K562 (cell line): ENCODE results near the gene SCN2B. TPM values are rescaled to one million over a fixed set of nuclear protein-coding genes. Genes with fewer than 3 reads are reported as not detected.

Source experiments
- ATAC-seq: fragments of 200-7000 bp; cut with Tn5 transposase; 3 replicates; pipeline ENCODE4 v1.9.1; 2020; ENCODE audit warnings: moderate library complexity
- BruUV-seq: library from RNA; stranded (reverse); fragments of 400-500 nt; replicated peaks from 2 replicates; lab custom pipeline; 2021; lab: Mats Ljungman, UMichigan
- CTCF ChIA-PET: fragments of 300-600 bp; formaldehyde crosslinking; extraction: SDS; loops from one replicate; lab custom pipeline; 2021; ENCODE audit warnings: low intra/inter-chr PET ratio; lab: Yijun Ruan, JAX
- POLR2A ChIA-PET: fragments of 300-600, 350-650 bp; sonication (Branson Sonifier 250); formaldehyde crosslinking; extraction: SDS; loops from one replicate; lab custom pipeline; 2021; ENCODE audit warnings: antibody characterized with exemption, inconsistent platforms; lab: Yijun Ruan, JAX
- DNase-seq, 4 experiments: peaks; one replicate each; pipeline versions ENCODE4 v3.0.0 to v3.0.0-alpha.2; 2011 to 2018; ENCODE audit warnings: low spot score in 3 of 4, mixed read lengths in 3 of 4; ENCODE audit errors: extremely low read depth in 1 of 4
- FAIRE-seq: peaks from 2 replicates; lab custom pipeline; 2011; peaks lifted over from hg19 to GRCh38; lab: Jason Lieb, UNC
- H2AFZ ChIP-seq: 2 replicates; pipeline ENCODE4 v1.6.0; 2011; ENCODE audit warnings: low read depth, low read length, control low read depth, inconsistent platforms
- H3K27ac ChIP-seq: fragments of 200-600 bp; 3 replicates; pipeline ENCODE4 v1.8.0; 2011; ENCODE audit warnings: low read depth, mild to moderate bottlenecking, control low read depth, inconsistent platforms, low read length, moderate library complexity, mixed read lengths; ENCODE audit errors: extremely low read depth
- H3K27me3 ChIP-seq, 2 experiments: fragments of 300-600 bp in 1 of 2; 2 replicates in 1 of 2; 3 replicates in 1 of 2; pipeline versions ENCODE4 v1.6.0 to v1.8.0; 2011; ENCODE audit warnings: inconsistent platforms in 2 of 2, low read length in 2 of 2, mild to moderate bottlenecking in 1 of 2, mixed read lengths in 1 of 2, moderate library complexity in 1 of 2; ENCODE audit not compliant: control insufficient read depth in 2 of 2, insufficient read depth in 2 of 2
- H3K36me3 ChIP-seq: fragments of 300-600 bp; 3 replicates; pipeline ENCODE4 v1.8.0; 2011; ENCODE audit warnings: mild to moderate bottlenecking, low read length, inconsistent platforms; ENCODE audit not compliant: control insufficient read depth, insufficient read depth
- H3K4me1 ChIP-seq, 2 experiments: fragments of 200-600 bp in 1 of 2; replicated peaks in 1 of 2; 2 replicates in 1 of 2; 3 replicates in 1 of 2; pipeline versions ENCODE4 v1.5.1 to v1.8.0; 2011; ENCODE audit warnings: inconsistent platforms in 2 of 2, low read length in 2 of 2, mild to moderate bottlenecking in 1 of 2, mixed read lengths in 1 of 2, moderate library complexity in 1 of 2; ENCODE audit not compliant: control insufficient read depth in 2 of 2, insufficient read depth in 2 of 2
- H3K4me2 ChIP-seq: 2 replicates; pipeline ENCODE4 v1.6.1; 2011; ENCODE audit warnings: low read length, control low read depth, inconsistent platforms, mixed read lengths; ENCODE audit not compliant: insufficient read depth
- H3K4me3 ChIP-seq: fragments of 200-600 bp; sonication (generic), shearing (Covaris generic); 2 replicates; pipeline ENCODE4 v1.5.1; 2016; ENCODE audit warnings: control low read depth, inconsistent platforms
- H3K79me2 ChIP-seq: fragments of 200-600 bp; 3 replicates; pipeline ENCODE4 v1.8.0; 2011; ENCODE audit warnings: low read length, inconsistent platforms; ENCODE audit not compliant: control insufficient read depth, insufficient read depth
- H3K9ac ChIP-seq, 2 experiments: 2 replicates each; pipeline versions ENCODE4 v1.6.0 to v1.6.1; 2011; ENCODE audit warnings: low read depth in 2 of 2, low read length in 2 of 2, control low read depth in 1 of 2, inconsistent platforms in 1 of 2, mild to moderate bottlenecking in 1 of 2, mixed read lengths in 1 of 2; ENCODE audit not compliant: insufficient read depth in 1 of 2
- H3K9me1 ChIP-seq: one replicate; pipeline ENCODE4 v1.6.0; 2011; ENCODE audit warnings: inconsistent platforms, mild to moderate bottlenecking, low read length, moderate library complexity; ENCODE audit not compliant: control insufficient read depth, insufficient read depth
- H3K9me3 ChIP-seq: replicated peaks from 2 replicates; pipeline ENCODE4 v1.5.1; 2011; ENCODE audit warnings: low read depth, low read length, inconsistent platforms; ENCODE audit not compliant: control insufficient read depth, insufficient read depth
- H4K20me1 ChIP-seq: replicated peaks from 2 replicates; pipeline ENCODE4 v1.6.1; 2011; ENCODE audit warnings: low read length, inconsistent platforms, mixed read lengths; ENCODE audit not compliant: control insufficient read depth, insufficient read depth
- BRD9 ChIP-seq: fragments of 450-650 bp; IDR thresholded peaks from 2 replicates; pipeline ENCODE4 v1.6.1; 2018; ENCODE audit warnings: low read depth; ENCODE audit not compliant: partially characterized antibody
- WGBS: fragments of 100-300 bp; shearing (Covaris generic); methylation state at CpG from one replicate; pipeline ENCODE4 v1.1.6; 2016; ENCODE audit warnings: low coverage, mixed read lengths; ENCODE audit not compliant: insufficient coverage; ENCODE audit errors: missing lambda C conversion rate; 5-methylcytosine and 5-hydroxymethylcytosine counted together
- in situ Hi-C: fragments of 300-500 bp; cut with MboI; formaldehyde crosslinking; loops from 4 replicates; pipeline ENCODE4 v1.15.0; 2018; ENCODE audit warnings: inconsistent platforms, mixed read lengths
- intact Hi-C: fragments of 100-400 bp; cut with micrococcal nuclease; formaldehyde crosslinking; loops from 2 replicates; pipeline ENCODE4 v1.14.2; 2022
- polyA plus RNA-seq, 8 experiments: library from polyadenylated mRNA; depleted of rRNA in 4 of 8; stranded (reverse) in 5 of 8; unstranded in 3 of 8; fragments of >200 nt; fragmentation: Nextera tagmentation in 2 of 8; fragmentation: Illumina TruSeq in 1 of 8; extraction: Ambion mirVana in 2 of 8; extraction: Trizol in 1 of 8; gene quantifications; 2 replicates each; pipeline versions ENCODE4 v1.2.1 to v1.2.3, GENCODE V29; 2011 to 2014; ENCODE audit warnings: inconsistent platforms in 1 of 8, missing spikeins in 1 of 8
- total RNA-seq, 7 experiments: library from RNA; depleted of rRNA in 6 of 7; stranded (reverse); fragments of >200 nt in 6 of 7; fragmentation: Illumina TruSeq in 2 of 7; extraction: Trizol in 2 of 7; gene quantifications; 2 replicates each; pipeline versions ENCODE4 v1.2.1 to v1.2.3, GENCODE V29; 2011 to 2021; ENCODE audit warnings: low replicate concordance in 1 of 7
- TF ChIP-seq, protein P1 (sequence below): sonication (generic); formaldehyde crosslinking; IDR thresholded peaks from 2 replicates; pipeline ENCODE4 v1.8.1; 2022; ENCODE audit warnings: missing genetic modification reagents

The SCN2B gene
- total and polyA plus RNA-seq, 9 of the 15 experiments (the other 6 are each of a cell fraction or from before 2014, with no cell fraction given), result not detected

DNA sequence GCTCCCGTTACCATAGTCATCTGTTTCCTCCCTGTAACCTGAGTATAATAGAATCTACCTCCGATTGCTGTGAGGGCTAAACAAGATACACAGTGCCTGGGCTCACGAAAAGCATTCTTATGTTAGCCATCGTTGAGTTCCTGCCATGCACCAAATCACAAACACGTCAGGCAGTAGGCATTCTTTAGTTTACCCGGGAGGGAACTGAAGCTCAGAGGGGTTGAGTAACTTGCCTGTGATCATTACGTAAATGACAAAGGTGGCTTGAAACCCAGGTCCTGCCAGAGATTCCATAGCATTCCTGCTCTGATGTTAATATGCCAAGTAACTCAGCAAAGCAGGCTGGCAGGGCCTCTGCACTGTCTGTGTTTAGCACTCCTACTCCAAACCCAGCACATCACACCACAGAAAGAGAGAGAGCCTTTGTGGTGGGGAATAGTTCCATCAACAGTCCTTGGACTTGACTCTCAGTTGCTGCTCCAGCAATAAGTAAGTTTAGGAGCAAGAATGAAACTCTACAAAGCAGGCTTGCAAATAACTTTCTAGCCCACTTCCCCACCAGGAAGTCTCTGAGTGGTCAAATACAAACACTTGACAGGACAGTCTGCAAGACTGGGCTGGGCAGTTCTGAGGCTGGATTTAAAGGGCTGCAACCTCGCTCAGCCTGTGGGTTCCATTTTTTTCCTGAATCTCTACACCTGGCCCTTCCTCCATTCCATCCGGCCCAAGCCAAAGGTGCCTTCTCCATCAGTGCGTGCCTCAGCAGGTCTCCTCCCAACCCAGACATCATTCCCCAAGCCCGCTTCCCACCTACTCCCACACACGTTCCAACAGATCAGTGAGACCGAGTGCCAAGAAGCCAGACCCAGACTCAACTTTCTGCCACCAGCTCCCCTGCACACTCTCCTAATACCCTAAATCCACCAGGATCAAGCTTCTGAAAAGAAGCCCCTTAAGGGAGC is 1.1 kb downstream of the SCN2B start:
- intact Hi-C loops, result loop anchor here (10.0 kb wide), 1 partner anchor 231 kb away; no protein-coding TSS in a partner anchor
- FAIRE-seq (no peak), ATAC-seq (no peak)
- no peak overlapping the region for H3K4me3 ChIP-seq
- H3K36me3 ChIP-seq, result no peaks in the 10 kb centered on the region
- CTCF ChIA-PET, result interaction anchor here (0.6 kb wide), 1 partner anchor 58 kb away, joined by 3 read pairs; no protein-coding TSS in a partner anchor
- POLR2A ChIA-PET, result interaction anchor here (0.6 to 0.8 kb wide), 3 partner anchors 99 to 1962 kb away, joined by 3 read pairs; partner anchors contain the start of gene TRIM29
- H2AFZ ChIP-seq, result no peak overlapping the region
- TF ChIP-seq BRD9, result no peak
- TF ChIP-seq, protein P1, sequence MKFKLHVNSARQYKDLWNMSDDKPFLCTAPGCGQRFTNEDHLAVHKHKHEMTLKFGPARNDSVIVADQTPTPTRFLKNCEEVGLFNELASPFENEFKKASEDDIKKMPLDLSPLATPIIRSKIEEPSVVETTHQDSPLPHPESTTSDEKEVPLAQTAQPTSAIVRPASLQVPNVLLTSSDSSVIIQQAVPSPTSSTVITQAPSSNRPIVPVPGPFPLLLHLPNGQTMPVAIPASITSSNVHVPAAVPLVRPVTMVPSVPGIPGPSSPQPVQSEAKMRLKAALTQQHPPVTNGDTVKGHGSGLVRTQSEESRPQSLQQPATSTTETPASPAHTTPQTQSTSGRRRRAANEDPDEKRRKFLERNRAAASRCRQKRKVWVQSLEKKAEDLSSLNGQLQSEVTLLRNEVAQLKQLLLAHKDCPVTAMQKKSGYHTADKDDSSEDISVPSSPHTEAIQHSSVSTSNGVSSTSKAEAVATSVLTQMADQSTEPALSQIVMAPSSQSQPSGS (CRISPR knock-in tag), result no peak
- TF ChIP-seq, all 486 proteins: peak for 0
- in situ Hi-C loops, result no loop called here
- BruUV-seq, result no TSS peak
- no peak overlapping the region for H3K9ac ChIP-seq
- DNase-seq, result no peak
- H3K9me3 ChIP-seq, result no peaks in the 10 kb centered on the region
- no peak overlapping the region for H3K27ac ChIP-seq
- H3K27me3 ChIP-seq, result peaks cover 22 to 54% of the 10 kb centered on the region in 2 experiments
- 0 out of 2 replicates have a peak, but pooled peaks cover 6% of the 10 kb centered on the region for H4K20me1 ChIP-seq
- no peaks in the 10 kb centered on the region for H3K79me2 ChIP-seq
- WGBS, result 2% methylated on average over 13 of the region's 13 CpGs
- H3K4me2 ChIP-seq, result no peak overlapping the region
- H3K4me1 ChIP-seq, result peaks cover 0 to 8% of the 10 kb centered on the region in 2 experiments; a peak in 2 of 5 replicates
- H3K9me1 ChIP-seq, result no peaks in the 10 kb centered on the region
